Right lobe of liver (tissue), 6 donors: ENCODE measurements around the gene HMGCL. TPM values are rescaled to one million over a fixed set of nuclear protein-coding genes. Genes with fewer than 3 reads are reported as not detected.
A peak's percentile ranks its signal among the peaks of the same experiment; 100 is the strongest.
"Not testable (repeated sequence)": the region's sequence is repeated elsewhere in the genome, so short reads cannot be mapped to it uniquely, and the experiment has no call there.

ENCODE experiments used
- ATAC-seq, 4 donors: fragments of 200-7000 bp; cut with Tn5 transposase; one replicate each; pipeline ENCODE4 v1.9.1; 2020; ENCODE audit warnings: mild to moderate bottlenecking in 4 of 4, moderate library complexity in 4 of 4
- DNase-seq, 3 donors: peaks; one replicate each; pipeline ENCODE4 v3.0.0-alpha.2; 2020
- H3K27ac ChIP-seq, 3 donors: fragments of 200-600 bp; one replicate each; pipeline ENCODE4 v1.8.0; 2022
- H3K27me3 ChIP-seq, 2 donors: fragments of 200-600 bp; one replicate each; pipeline ENCODE4 v1.8.0; 2022
- H3K36me3 ChIP-seq, 4 donors: fragments of 200-600 bp; sonication (generic) in 1 of 4; one replicate each; pipeline versions ENCODE4 v1.5.1 to v1.8.0; 2017 to 2022; ENCODE audit warnings: control low read depth in 1 of 4
- H3K4me1 ChIP-seq, 4 donors: fragments of 200-600 bp; sonication (generic) in 1 of 4; one replicate each; pipeline versions ENCODE4 v1.5.1 to v1.8.0; 2017 to 2022; ENCODE audit warnings: control low read depth in 1 of 4
- H3K4me3 ChIP-seq, 3 donors: fragments of 200-600 bp; one replicate each; pipeline ENCODE4 v1.8.0; 2022
- H3K9me3 ChIP-seq, 4 donors: fragments of 200-600 bp; sonication (generic) in 1 of 4; one replicate each; pipeline versions ENCODE4 v1.5.1 to v1.8.0; 2017 to 2022; ENCODE audit warnings: control low read depth in 1 of 4
- POLR2A ChIP-seq: fragments of 450-650 bp; IDR thresholded peaks from one replicate; pipeline ENCODE4 v1.6.1; 2017; ENCODE audit warnings: antibody characterized with exemption, mild to moderate bottlenecking
- WGBS: methylation state at CpG from one replicate; pipeline ENCODE4 v1.1.6; 2018; ENCODE audit warnings: low coverage, low lambda C conversion rate; ENCODE audit not compliant: insufficient coverage; ENCODE audit errors: missing lambda C conversion rate; 5-methylcytosine and 5-hydroxymethylcytosine counted together
- intact Hi-C, 2 donors: fragments of 100-400 bp; cut with DNase I; formaldehyde crosslinking; loops; one replicate each; pipeline versions ENCODE4 v1.11.2 to v1.14.1; 2022
- total RNA-seq, 6 experiments: library from RNA; depleted of rRNA in 2 of 6; stranded (reverse); fragments of >200 nt in 2 of 6; fragmentation: NEBNext Ultra II Directional in 3 of 6; extraction: Animal tissue kit (Norgen Biotek cat#: 25700) in 3 of 6; gene quantifications; one replicate each; pipeline versions ENCODE4 v1.1.0 to v1.2.4, GENCODE V29; 2016 to 2023
- TF ChIP-seq, protein P1 (sequence below), 4 donors: fragments of 200-600 bp in 3 of 4; fragments of 450-650 bp in 1 of 4; IDR thresholded peaks; one replicate each; pipeline versions ENCODE4 v1.5.1 to v1.8.0; 2016 to 2022; ENCODE audit warnings: antibody characterized with exemption in 4 of 4, mild to moderate bottlenecking in 2 of 4
- donor health status: DM: no; HTN: yes; CAD: no.
- donor health status: DM: no; HTN: no; CAD: no.
- donor health status: DM: no; HTN: no; CAD: no.
- donor health status: DM: no; HTN: yes; CAD: no.
- donor health status: DM: no; HTN: yes; CAD: no.

The HMGCL gene
- total RNA-seq, 6 experiments from 2014 or later: 143 to 178 (median 160) TPM

- peaks cover 0 to 1% (median 0%) of the 10 kb centered on the region in 4 donors for H3K9me3 ChIP-seq
- ATAC-seq (no peak), DNase-seq (no peak)
- 40% methylated on average over 1 of the region's 16 CpGs for WGBS
- no peak for TF ChIP-seq POLR2A
- TF ChIP-seq, protein P1, sequence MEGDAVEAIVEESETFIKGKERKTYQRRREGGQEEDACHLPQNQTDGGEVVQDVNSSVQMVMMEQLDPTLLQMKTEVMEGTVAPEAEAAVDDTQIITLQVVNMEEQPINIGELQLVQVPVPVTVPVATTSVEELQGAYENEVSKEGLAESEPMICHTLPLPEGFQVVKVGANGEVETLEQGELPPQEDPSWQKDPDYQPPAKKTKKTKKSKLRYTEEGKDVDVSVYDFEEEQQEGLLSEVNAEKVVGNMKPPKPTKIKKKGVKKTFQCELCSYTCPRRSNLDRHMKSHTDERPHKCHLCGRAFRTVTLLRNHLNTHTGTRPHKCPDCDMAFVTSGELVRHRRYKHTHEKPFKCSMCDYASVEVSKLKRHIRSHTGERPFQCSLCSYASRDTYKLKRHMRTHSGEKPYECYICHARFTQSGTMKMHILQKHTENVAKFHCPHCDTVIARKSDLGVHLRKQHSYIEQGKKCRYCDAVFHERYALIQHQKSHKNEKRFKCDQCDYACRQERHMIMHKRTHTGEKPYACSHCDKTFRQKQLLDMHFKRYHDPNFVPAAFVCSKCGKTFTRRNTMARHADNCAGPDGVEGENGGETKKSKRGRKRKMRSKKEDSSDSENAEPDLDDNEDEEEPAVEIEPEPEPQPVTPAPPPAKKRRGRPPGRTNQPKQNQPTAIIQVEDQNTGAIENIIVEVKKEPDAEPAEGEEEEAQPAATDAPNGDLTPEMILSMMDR (IDR thresholded peaks at IDR 0.05): no peak
- H3K27me3 ChIP-seq: no peaks in the 10 kb centered on the region
- H3K4me1 ChIP-seq: peaks cover 0 to 13% (median 5%) of the 10 kb centered on the region in 4 donors
- no peak overlapping the region for H3K27ac ChIP-seq
- H3K4me3 ChIP-seq: no peak overlapping the region
- H3K36me3 ChIP-seq: peaks cover 0 to 23% (median 4%) of the 10 kb centered on the region in 4 donors
- intact Hi-C loops: no loop called here
These were observed 29.4 kb downstream of the HMGCL start for GRCh38 chr1:23795676-23796465.

DNA sequence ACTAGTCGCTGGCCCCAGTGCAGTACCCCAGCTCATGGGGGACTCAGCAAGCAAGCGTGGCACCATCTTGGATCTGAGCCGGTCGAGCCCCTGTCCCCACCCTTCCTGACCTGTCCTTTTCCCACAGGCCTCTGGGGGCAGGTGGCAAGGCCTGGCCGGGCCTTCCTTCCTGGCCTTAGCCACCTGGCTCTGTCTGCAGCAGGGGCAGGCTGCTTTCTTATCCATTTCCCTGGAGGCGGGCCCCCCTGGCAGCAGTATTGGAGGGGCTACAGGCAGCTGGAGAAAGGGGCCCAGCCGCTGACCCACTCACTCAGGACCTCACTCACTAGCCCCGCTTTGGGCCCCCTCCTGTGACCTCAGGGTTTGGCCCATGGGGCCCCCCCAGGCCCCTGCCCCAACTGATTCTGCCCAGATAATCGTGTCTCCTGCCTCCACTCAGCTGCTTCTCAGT is 30.5 kb downstream of the HMGCL start:
- H3K36me3 ChIP-seq: peaks cover 0 to 23% (median 4%) of the 10 kb centered on the region in 4 donors
- intact Hi-C loops, ATAC-seq, H3K4me3 ChIP-seq, DNase-seq, H3K9me3 ChIP-seq, H3K27ac ChIP-seq, H3K27me3 ChIP-seq: not testable (repeated sequence)
- no CpG with 5 or more reads among the region's 9 CpGs for WGBS
- H3K4me1 ChIP-seq: peaks cover 0 to 16% (median 5%) of the 10 kb centered on the region in 4 donors

GRCh38 chr1:23793861-23794731 is 31.1 kb downstream of the HMGCL start:
- Histone ChIP-seq H3K4me1 (peaks cover 0 to 9% (median 2%) of the 10 kb centered on the region in 4 donors), H3K4me3 (no peak overlapping the region), H3K27ac (no peak overlapping the region), H3K36me3 (peaks cover 0 to 23% (median 4%) of the 10 kb centered on the region in 4 donors), H3K9me3 (peaks cover 0 to 2% (median 0%) of the 10 kb centered on the region in 4 donors), H3K27me3 (no peaks in the 10 kb centered on the region)
- peak; percentile 5 to 22 (median 16) for ATAC-seq
- 40% methylated on average over 5 of the region's 21 CpGs for WGBS
- no peak for TF ChIP-seq POLR2A
- TF ChIP-seq, protein P1 (IDR thresholded peaks at IDR 0.05): no peak
- intact Hi-C loops: no loop called here
- DNase-seq: peak in 2 of 3 donors; percentile 65 to 74

- intact Hi-C loops: no loop called here
- ATAC-seq (peak; percentile 33 to 58 (median 40)), DNase-seq (peak; percentile 68 to 81 (median 76))
- TF ChIP-seq, protein P1 (IDR thresholded peaks at IDR 0.05): no peak
- TF ChIP-seq POLR2A: no peak
- Histone ChIP-seq H3K4me1 (peaks cover 0 to 4% (median 0%) of the 10 kb centered on the region in 4 donors), H3K36me3 (peaks cover 0 to 23% (median 2%) of the 10 kb centered on the region in 4 donors), H3K27ac (no peak overlapping the region), H3K9me3 (peaks cover 0 to 2% (median 0%) of the 10 kb centered on the region in 4 donors), H3K4me3 (no peak overlapping the region), H3K27me3 (no peaks in the 10 kb centered on the region)
- 44% methylated on average over 7 of the region's 16 CpGs for WGBS
These were observed 32.0 kb downstream of the HMGCL start for GRCh38 chr1:23793018-23793781.
